HepG2 (cell line): ENCODE data around the gene SCAMP3. TPM values are rescaled to one million over a fixed set of nuclear protein-coding genes. Genes with fewer than 3 reads are reported as not detected.

Experiments
- FOXA1 ChIP-seq, 2 experiments: fragments of 450-650 bp in 1 of 2; sonication (generic) in 1 of 2; formaldehyde crosslinking in 1 of 2; IDR thresholded peaks; 2 replicates each; pipeline versions ENCODE4 v1.4.0 to v1.6.1; 2016 to 2020; ENCODE audit warnings: missing genetic modification reagents in 1 of 2
- HOMEZ ChIP-seq: IDR thresholded peaks from 2 replicates; pipeline ENCODE4 v1.6.1; 2016; ENCODE audit warnings: low read depth
- SAP130 ChIP-seq: IDR thresholded peaks from 2 replicates; pipeline ENCODE4 v1.6.1; 2016; ENCODE audit warnings: low read depth
- TCF12 ChIP-seq, 2 experiments: fragments of 450-650 bp in 1 of 2; sonication (generic) in 1 of 2; formaldehyde crosslinking in 1 of 2; IDR thresholded peaks; 2 replicates each; pipeline versions ENCODE4 v1.6.1 to v1.8.0; 2017 to 2022; ENCODE audit warnings: antibody characterized with exemption in 1 of 2, mild to moderate bottlenecking in 1 of 2, missing genetic modification reagents in 1 of 2, moderate library complexity in 1 of 2
- ZNF335 ChIP-seq: sonication (generic); formaldehyde crosslinking; IDR thresholded peaks from 2 replicates; pipeline ENCODE4 v1.4.0; 2020; ENCODE audit warnings: missing genetic modification reagents
- ZNF768 ChIP-seq: sonication (generic); formaldehyde crosslinking; IDR thresholded peaks from 2 replicates; pipeline ENCODE4 v1.4.0; 2020; ENCODE audit warnings: missing genetic modification reagents
- polyA plus RNA-seq, 8 experiments: library from polyadenylated mRNA; depleted of rRNA in 3 of 8; stranded (reverse) in 7 of 8; unstranded in 1 of 8; fragments of >200 nt; fragmentation: Illumina TruSeq in 4 of 8; extraction: Trizol in 4 of 8; gene quantifications; 2 replicates each; pipeline versions ENCODE4 v1.2.1 to v1.2.3, GENCODE V29; 2011 to 2016; ENCODE audit warnings: low read depth in 4 of 8, missing spikeins in 1 of 8, mixed read lengths in 1 of 8; ENCODE audit not compliant: insufficient read depth in 1 of 8
- total RNA-seq, 5 experiments: library from RNA; depleted of rRNA; stranded (reverse); fragments of >200 nt; fragmentation: Illumina TruSeq; extraction: Trizol; gene quantifications; 2 replicates each; pipeline ENCODE4 v1.2.3, GENCODE V29; 2016; ENCODE audit warnings: low read depth in 1 of 5
- TF ChIP-seq, protein P1 (sequence below): sonication (generic); formaldehyde crosslinking; IDR thresholded peaks from 2 replicates; pipeline ENCODE4 v1.4.0; 2020; ENCODE audit warnings: mild to moderate bottlenecking, missing genetic modification reagents
- TF ChIP-seq, protein P2 (sequence below): sonication (generic); formaldehyde crosslinking; IDR thresholded peaks from one replicate; pipeline ENCODE4 v1.5.1; 2020; ENCODE audit warnings: mild to moderate bottlenecking, missing genetic modification reagents; ENCODE audit errors: not compliant biosample characterization
- TF ChIP-seq, protein P3 (sequence below): sonication (generic); formaldehyde crosslinking; IDR thresholded peaks from 2 replicates; pipeline ENCODE4 v1.9.0; 2022; ENCODE audit warnings: low read depth, missing genetic modification reagents

Gene SCAMP3
- total and polyA plus RNA-seq, 2 of the 13 experiments (the other 11 are each of a cell fraction or from before 2014, with no cell fraction given): 46.8 to 83.3 TPM

DNA sequence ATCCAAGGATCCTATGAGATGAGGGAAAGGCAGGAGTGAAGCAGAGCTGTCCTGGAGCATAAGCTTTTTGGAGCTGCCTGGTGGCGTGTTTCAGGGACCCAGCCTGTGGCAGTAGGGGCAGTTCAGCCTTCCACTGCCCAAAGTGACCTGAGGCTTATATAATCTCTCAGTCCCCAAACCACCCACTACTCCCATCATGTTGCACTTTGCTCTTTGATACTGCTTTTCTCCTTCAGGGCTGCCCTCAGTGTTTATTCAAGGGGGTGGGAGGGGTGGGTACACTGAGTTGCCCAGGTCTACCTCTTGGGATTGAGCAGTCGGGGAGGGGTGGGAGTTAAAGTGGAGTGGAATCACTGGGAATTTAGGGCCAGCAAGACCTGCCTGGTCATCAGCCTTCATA, 24.4 kb upstream of the SCAMP3 start (continued):
- TF ChIP-seq, protein P1, sequence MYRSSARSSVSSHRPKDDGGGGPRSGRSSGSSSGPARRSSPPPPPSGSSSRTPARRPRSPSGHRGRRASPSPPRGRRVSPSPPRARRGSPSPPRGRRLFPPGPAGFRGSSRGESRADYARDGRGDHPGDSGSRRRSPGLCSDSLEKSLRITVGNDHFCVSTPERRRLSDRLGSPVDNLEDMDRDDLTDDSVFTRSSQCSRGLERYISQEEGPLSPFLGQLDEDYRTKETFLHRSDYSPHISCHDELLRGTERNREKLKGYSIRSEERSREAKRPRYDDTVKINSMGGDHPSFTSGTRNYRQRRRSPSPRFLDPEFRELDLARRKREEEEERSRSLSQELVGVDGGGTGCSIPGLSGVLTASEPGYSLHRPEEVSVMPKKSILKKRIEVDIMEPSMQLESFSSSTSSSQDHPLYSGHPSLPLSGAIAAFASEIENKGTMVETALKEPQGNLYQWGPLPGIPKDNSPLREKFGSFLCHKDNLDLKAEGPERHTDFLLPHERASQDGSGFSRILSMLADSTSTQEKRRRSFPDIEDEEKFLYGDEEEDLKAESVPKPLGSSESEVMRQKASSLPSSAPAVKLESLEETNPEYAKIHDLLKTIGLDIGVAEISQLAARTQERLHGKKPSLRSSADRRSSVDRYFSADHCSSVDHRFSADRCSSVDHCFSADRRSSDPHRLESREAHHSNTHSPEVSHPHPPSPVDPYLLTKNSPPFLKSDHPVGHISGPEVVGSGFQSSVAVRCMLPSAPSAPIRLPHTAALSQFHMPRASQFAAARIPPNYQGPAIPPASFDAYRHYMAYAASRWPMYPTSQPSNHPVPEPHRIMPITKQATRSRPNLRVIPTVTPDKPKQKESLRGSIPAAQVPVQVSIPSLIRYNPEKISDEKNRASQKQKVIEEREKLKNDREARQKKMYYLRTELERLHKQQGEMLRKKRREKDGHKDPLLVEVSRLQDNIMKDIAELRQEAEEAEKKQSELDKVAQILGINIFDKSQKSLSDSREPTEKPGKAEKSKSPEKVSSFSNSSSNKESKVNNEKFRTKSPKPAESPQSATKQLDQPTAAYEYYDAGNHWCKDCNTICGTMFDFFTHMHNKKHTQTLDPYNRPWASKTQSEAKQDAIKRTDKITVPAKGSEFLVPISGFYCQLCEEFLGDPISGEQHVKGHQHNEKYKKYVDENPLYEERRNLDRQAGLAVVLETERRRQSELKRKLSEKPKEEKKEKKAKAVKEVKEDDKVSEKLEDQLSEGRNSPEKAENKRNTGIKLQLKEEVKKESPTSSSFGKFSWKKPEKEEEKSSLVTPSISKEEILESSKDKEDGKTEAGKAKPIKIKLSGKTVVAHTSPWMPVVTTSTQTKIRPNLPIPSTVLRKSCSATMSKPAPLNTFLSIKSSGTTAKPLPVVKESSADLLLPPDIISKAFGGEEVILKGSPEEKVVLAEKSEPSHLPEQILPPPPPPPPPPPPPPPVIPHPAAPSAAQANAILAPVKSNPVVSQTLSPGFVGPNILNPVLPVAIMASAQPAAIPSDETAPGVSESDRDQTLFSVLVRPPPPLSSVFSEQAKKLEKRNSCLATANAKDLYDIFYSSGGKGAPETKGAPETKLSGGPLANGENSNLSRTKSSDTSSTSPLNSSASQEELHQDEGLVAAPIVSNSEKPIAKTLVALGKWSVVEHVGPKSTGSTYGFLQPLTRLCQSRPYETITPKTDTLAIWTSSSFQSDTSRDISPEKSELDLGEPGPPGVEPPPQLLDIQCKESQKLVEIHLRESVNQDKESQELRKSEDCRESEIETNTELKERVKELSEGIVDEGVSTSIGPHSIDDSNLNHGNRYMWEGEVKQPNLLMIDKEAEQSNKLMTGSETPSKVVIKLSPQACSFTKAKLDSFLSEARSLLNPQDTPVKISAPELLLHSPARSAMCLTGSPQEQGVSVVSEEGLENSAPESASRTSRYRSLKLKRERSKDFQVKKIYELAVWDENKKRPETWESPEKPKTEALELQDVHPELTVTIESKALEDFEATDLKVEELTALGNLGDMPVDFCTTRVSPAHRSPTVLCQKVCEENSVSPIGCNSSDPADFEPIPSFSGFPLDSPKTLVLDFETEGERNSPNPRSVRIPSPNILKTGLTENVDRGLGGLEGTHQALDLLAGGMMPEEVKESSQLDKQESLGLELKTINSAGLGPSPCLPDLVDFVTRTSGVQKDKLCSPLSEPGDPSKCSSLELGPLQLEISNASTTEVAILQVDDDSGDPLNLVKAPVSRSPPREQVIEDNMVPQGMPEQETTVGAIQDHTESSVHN (CRISPR knock-in tag): no peak
- TF ChIP-seq HOMEZ (CRISPR knock-in tag) (no peak), TCF12 (IDR thresholded peaks at IDR 0.05) (no peak), TCF12 (CRISPR knock-in tag; IDR thresholded peaks at IDR 0.05) (no peak), ZNF768 (CRISPR knock-in tag) (no peak), FOXA1 (IDR thresholded peaks at IDR 0.05) (no peak), FOXA1 (CRISPR knock-in tag; IDR thresholded peaks at IDR 0.05) (no peak), SAP130 (CRISPR knock-in tag) (peak; percentile 48), ZNF335 (CRISPR knock-in tag) (no peak)
- TF ChIP-seq, protein P2, sequence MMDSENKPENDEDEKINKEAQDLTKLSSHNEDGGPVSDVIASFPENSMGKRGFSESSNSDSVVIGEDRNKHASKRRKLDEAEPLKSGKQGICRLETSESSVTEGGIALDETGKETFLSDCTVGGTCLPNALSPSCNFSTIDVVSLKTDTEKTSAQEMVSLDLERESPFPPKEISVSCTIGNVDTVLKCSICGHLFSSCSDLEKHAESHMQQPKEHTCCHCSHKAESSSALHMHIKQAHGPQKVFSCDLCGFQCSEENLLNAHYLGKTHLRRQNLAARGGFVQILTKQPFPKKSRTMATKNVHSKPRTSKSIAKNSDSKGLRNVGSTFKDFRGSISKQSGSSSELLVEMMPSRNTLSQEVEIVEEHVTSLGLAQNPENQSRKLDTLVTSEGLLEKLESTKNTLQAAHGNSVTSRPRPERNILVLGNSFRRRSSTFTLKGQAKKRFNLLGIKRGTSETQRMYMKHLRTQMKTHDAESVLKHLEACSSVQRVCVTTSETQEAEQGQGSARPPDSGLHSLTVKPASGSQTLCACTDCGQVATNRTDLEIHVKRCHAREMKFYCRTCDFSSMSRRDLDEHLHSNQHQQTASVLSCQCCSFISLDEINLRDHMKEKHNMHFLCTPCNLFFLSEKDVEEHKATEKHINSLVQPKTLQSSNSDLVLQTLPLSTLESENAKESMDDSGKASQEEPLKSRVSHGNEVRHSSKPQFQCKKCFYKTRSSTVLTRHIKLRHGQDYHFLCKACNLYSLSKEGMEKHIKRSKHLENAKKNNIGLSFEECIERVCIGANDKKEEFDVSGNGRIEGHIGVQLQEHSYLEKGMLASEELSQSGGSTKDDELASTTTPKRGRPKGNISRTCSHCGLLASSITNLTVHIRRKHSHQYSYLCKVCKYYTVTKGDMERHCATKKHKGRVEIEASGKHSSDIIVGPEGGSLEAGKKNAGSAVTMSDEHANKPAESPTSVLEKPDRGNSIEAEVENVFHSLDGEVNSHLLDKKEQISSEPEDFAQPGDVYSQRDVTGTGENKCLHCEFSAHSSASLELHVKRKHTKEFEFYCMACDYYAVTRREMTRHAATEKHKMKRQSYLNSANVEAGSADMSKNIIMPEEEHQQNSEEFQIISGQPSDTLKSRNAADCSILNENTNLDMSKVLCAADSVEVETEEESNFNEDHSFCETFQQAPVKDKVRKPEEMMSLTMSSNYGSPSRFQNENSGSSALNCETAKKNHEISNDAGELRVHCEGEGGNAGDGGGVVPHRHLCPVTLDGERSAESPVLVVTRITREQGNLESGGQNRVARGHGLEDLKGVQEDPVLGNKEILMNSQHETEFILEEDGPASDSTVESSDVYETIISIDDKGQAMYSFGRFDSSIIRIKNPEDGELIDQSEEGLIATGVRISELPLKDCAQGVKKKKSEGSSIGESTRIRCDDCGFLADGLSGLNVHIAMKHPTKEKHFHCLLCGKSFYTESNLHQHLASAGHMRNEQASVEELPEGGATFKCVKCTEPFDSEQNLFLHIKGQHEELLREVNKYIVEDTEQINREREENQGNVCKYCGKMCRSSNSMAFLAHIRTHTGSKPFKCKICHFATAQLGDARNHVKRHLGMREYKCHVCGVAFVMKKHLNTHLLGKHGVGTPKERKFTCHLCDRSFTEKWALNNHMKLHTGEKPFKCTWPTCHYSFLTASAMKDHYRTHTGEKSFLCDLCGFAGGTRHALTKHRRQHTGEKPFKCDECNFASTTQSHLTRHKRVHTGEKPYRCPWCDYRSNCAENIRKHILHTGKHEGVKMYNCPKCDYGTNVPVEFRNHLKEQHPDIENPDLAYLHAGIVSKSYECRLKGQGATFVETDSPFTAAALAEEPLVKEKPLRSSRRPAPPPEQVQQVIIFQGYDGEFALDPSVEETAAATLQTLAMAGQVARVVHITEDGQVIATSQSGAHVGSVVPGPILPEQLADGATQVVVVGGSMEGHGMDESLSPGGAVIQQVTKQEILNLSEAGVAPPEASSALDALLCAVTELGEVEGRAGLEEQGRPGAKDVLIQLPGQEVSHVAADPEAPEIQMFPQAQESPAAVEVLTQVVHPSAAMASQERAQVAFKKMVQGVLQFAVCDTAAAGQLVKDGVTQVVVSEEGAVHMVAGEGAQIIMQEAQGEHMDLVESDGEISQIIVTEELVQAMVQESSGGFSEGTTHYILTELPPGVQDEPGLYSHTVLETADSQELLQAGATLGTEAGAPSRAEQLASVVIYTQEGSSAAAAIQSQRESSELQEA (CRISPR knock-in tag): no peak
- TF ChIP-seq, protein P3, sequence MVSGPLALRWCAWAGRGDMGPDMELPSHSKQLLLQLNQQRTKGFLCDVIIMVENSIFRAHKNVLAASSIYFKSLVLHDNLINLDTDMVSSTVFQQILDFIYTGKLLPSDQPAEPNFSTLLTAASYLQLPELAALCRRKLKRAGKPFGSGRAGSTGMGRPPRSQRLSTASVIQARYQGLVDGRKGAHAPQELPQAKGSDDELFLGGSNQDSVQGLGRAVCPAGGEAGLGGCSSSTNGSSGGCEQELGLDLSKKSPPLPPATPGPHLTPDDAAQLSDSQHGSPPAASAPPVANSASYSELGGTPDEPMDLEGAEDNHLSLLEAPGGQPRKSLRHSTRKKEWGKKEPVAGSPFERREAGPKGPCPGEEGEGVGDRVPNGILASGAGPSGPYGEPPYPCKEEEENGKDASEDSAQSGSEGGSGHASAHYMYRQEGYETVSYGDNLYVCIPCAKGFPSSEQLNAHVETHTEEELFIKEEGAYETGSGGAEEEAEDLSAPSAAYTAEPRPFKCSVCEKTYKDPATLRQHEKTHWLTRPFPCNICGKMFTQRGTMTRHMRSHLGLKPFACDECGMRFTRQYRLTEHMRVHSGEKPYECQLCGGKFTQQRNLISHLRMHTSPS (CRISPR knock-in tag): peak; percentile 32; the same call in 1 of the 2 replicates
